NB4 (cell line): Measurements from ENCODE around the gene MYOM3.

Experiments used
- POLR2A ChIP-seq: IDR thresholded peaks from 2 replicates; pipeline ENCODE4 v1.6.1; 2011; ENCODE audit warnings: mild to moderate bottlenecking; ENCODE audit not compliant: insufficient read length; ENCODE audit errors: extremely low read depth
- TF ChIP-seq, protein P1 (sequence below): IDR thresholded peaks from one replicate; pipeline ENCODE4 v1.5.1; 2012; ENCODE audit warnings: low read depth, low read length

DNA sequence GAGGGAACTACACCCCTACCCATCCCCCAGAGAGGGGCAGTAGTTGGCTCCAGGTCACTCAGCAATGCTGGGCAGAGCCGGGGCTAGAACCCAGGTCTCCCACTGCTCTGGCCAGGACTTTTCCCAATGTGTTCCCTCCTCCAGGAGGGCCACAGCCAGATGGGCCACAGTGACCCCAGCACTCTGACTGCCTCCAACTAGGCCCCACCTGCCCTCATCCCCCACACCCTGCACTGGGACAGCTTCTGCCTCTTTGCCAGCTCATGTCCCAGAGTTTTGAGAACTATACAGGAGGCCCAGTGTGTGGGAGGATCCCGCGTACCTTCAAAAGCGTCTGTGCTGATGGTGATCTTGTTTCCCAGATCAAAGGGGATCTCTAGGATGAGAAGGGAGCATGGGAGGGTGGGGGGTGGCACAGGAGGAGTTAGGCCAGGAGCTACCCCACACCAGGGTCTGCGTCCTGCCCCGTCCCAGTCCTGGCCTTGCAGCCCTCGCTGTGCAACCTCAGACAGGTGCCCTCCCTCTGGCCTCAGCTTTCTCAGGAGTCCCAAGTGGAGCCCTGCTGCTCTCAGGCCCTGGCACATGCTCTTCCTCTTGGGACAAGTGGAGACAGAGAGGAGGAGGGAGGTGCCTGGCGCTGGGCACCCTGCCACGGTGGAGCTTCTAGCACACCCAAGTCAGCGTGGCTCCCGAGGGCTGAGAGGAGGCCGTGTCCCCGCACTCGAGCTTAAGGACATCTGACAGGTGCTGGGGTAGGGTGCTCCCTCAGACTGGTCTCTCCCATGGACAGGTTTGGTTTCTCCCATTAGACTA, 22.0 kb downstream of the MYOM3 start:
- TF ChIP-seq, protein P1, sequence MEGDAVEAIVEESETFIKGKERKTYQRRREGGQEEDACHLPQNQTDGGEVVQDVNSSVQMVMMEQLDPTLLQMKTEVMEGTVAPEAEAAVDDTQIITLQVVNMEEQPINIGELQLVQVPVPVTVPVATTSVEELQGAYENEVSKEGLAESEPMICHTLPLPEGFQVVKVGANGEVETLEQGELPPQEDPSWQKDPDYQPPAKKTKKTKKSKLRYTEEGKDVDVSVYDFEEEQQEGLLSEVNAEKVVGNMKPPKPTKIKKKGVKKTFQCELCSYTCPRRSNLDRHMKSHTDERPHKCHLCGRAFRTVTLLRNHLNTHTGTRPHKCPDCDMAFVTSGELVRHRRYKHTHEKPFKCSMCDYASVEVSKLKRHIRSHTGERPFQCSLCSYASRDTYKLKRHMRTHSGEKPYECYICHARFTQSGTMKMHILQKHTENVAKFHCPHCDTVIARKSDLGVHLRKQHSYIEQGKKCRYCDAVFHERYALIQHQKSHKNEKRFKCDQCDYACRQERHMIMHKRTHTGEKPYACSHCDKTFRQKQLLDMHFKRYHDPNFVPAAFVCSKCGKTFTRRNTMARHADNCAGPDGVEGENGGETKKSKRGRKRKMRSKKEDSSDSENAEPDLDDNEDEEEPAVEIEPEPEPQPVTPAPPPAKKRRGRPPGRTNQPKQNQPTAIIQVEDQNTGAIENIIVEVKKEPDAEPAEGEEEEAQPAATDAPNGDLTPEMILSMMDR: no peak
- no peak for TF ChIP-seq POLR2A
